OCI-LY1 (cell line): ENCODE measurements around the gene TMEM106C.

Source experiments
- H2AFZ ChIP-seq: fragments of 200-600 bp; sonication (generic), shearing (Covaris generic); 2 replicates; pipeline ENCODE4 v1.6.0; 2014; ENCODE audit warnings: antibody characterized with exemption, mild to moderate bottlenecking, low read length
- H3F3A ChIP-seq: fragments of 200-600 bp; sonication (generic), shearing (Covaris generic); 2 replicates; pipeline ENCODE4 v1.6.0; 2014; ENCODE audit warnings: mild to moderate bottlenecking, antibody characterized with exemption, low read length, moderate library complexity; ENCODE audit not compliant: insufficient read depth
- H3K27ac ChIP-seq: fragments of 200-600 bp; sonication (generic); 2 replicates; pipeline ENCODE4 v1.5.1; 2014; ENCODE audit warnings: low read length, mixed run types, mild to moderate bottlenecking, low read depth; ENCODE audit not compliant: poor library complexity, severe bottlenecking
- H3K27me3 ChIP-seq: fragments of 200-600 bp; sonication (generic); 2 replicates; pipeline ENCODE4 v1.6.0; 2014; ENCODE audit warnings: antibody characterized with exemption, mild to moderate bottlenecking, low read length, moderate library complexity; ENCODE audit not compliant: insufficient read depth
- H3K36me3 ChIP-seq: fragments of 200-600 bp; sonication (generic); 2 replicates; pipeline ENCODE4 v1.6.1; 2014; ENCODE audit warnings: mild to moderate bottlenecking, antibody characterized with exemption, low read length, moderate library complexity, mixed read lengths; ENCODE audit not compliant: insufficient read depth
- H3K4me1 ChIP-seq: fragments of 200-600 bp; sonication (generic); 2 replicates; pipeline ENCODE4 v1.5.1; 2014; ENCODE audit warnings: mild to moderate bottlenecking, low read length, moderate library complexity; ENCODE audit not compliant: insufficient read depth, severe bottlenecking
- H3K4me2 ChIP-seq: fragments of 200-600 bp; sonication (generic), shearing (Covaris generic); 2 replicates; pipeline ENCODE4 v1.6.1; 2014; ENCODE audit warnings: low read length
- H3K4me3 ChIP-seq: fragments of 200-600 bp; sonication (generic); 2 replicates; pipeline ENCODE4 v1.5.1; 2014; ENCODE audit warnings: low read length, low read depth, mild to moderate bottlenecking, mixed read lengths; ENCODE audit not compliant: poor library complexity, severe bottlenecking
- H3K79me2 ChIP-seq: fragments of 200-600 bp; shearing (Covaris generic); 2 replicates; pipeline ENCODE4 v1.6.1; 2016; ENCODE audit warnings: mixed run types, low read length, mixed read lengths; ENCODE audit not compliant: insufficient read depth
- H3K9ac ChIP-seq: fragments of 200-600 bp; sonication (generic), shearing (Covaris generic); 2 replicates; pipeline ENCODE4 v1.6.1; 2014; ENCODE audit warnings: mild to moderate bottlenecking, low read length, mixed read lengths
- H3K9me2 ChIP-seq: fragments of 200-600 bp; sonication (generic), shearing (Covaris generic); 2 replicates; pipeline ENCODE4 v1.6.1; 2014; ENCODE audit warnings: low read depth, mild to moderate bottlenecking, low read length, mixed read lengths
- H3K9me3 ChIP-seq: fragments of 200-600 bp; shearing (Covaris generic); 2 replicates; pipeline ENCODE4 v1.6.1; 2014; ENCODE audit warnings: low read length, mixed read lengths
- H4K20me1 ChIP-seq: fragments of 200-600 bp; sonication (generic), shearing (Covaris generic); 2 replicates; pipeline ENCODE4 v1.6.0; 2016; ENCODE audit warnings: mild to moderate bottlenecking, low read length; ENCODE audit not compliant: insufficient read depth
- CTCF ChIP-seq: fragments of 200-600 bp; sonication (generic), shearing (Covaris generic); IDR thresholded peaks from 2 replicates; pipeline ENCODE4 v1.5.1; 2017; ENCODE audit warnings: mild to moderate bottlenecking, antibody characterized with exemption, low read length, moderate library complexity, mixed read lengths
- EZH2 ChIP-seq: fragments of 200-600 bp; sonication (generic), shearing (Covaris generic); IDR thresholded peaks from 2 replicates; pipeline ENCODE4 v1.8.0; 2017; ENCODE audit warnings: borderline replicate concordance, mixed run types, mild to moderate bottlenecking, antibody characterized with exemption, low read length, moderate library complexity, mixed read lengths

TMEM106C gene

GRCh38 chr12:47942614-47943225 is 20.7 kb upstream of the TMEM106C start:
- H3K4me2 ChIP-seq, result peak overlapping the region; percentile 35; the same call in 1 of the 2 replicates
- no peak overlapping the region for H2AFZ ChIP-seq
- no peaks in the 10 kb centered on the region for H3K36me3 ChIP-seq
- TF ChIP-seq CTCF (no peak), EZH2 (no peak)
- H3K9ac ChIP-seq, result no peak overlapping the region
- H3K27ac ChIP-seq, result no peak overlapping the region
- H3K79me2 ChIP-seq, result no peaks in the 10 kb centered on the region
- H3K4me1 ChIP-seq, result peaks cover 4% of the 10 kb centered on the region
- no peaks in the 10 kb centered on the region for H3K9me2 ChIP-seq
- H3K4me3 ChIP-seq, result no peak overlapping the region
- no peaks in the 10 kb centered on the region for H3K9me3 ChIP-seq
- no peaks in the 10 kb centered on the region for H4K20me1 ChIP-seq
- H3F3A ChIP-seq, result no peaks in the 10 kb centered on the region
- H3K27me3 ChIP-seq, result peaks cover 6% of the 10 kb centered on the region; the same call in 1 of the 2 replicates

GRCh38 chr12:47943623-47944340 is 19.6 kb upstream of the TMEM106C start:
- peaks cover 6% of the 10 kb centered on the region; the same call in 1 of the 2 replicates for H3K27me3 ChIP-seq
- no peaks in the 10 kb centered on the region for H3K79me2 ChIP-seq
- H3F3A ChIP-seq, result no peaks in the 10 kb centered on the region
- no peak overlapping the region for H3K4me3 ChIP-seq
- no peak overlapping the region for H3K9ac ChIP-seq
- H3K27ac ChIP-seq, result no peak overlapping the region
- H3K4me1 ChIP-seq, result peaks cover 4% of the 10 kb centered on the region
- no peaks in the 10 kb centered on the region for H4K20me1 ChIP-seq
- no peaks in the 10 kb centered on the region for H3K9me3 ChIP-seq
- no peak overlapping the region for H3K4me2 ChIP-seq
- no peaks in the 10 kb centered on the region for H3K9me2 ChIP-seq
- TF ChIP-seq EZH2, result no peak
- no peak for TF ChIP-seq CTCF
- no peak overlapping the region for H2AFZ ChIP-seq
- H3K36me3 ChIP-seq, result no peaks in the 10 kb centered on the region

- no peak overlapping the region for H2AFZ ChIP-seq
- no peak overlapping the region for H3K4me2 ChIP-seq
- H3K9ac ChIP-seq, result no peak overlapping the region
- peaks cover 6% of the 10 kb centered on the region; the same call in 1 of the 2 replicates for H3K27me3 ChIP-seq
- H3F3A ChIP-seq, result no peaks in the 10 kb centered on the region
- TF ChIP-seq EZH2, result no peak
- no peak for TF ChIP-seq CTCF
- H3K9me3 ChIP-seq, result no peaks in the 10 kb centered on the region
- no peaks in the 10 kb centered on the region for H3K9me2 ChIP-seq
- no peak overlapping the region for H3K27ac ChIP-seq
- H3K36me3 ChIP-seq, result no peaks in the 10 kb centered on the region
- H3K79me2 ChIP-seq, result no peaks in the 10 kb centered on the region
- H4K20me1 ChIP-seq, result no peaks in the 10 kb centered on the region
- H3K4me3 ChIP-seq, result no peak overlapping the region
- H3K4me1 ChIP-seq, result peaks cover 4% of the 10 kb centered on the region
These were observed 18.6 kb upstream of the TMEM106C start for GRCh38 chr12:47944685-47945340.
